Epithelial cell of proximal tubule (primary cell): Measurements from ENCODE around the gene FBXL13. TPM values are rescaled to one million over a fixed set of nuclear protein-coding genes. Genes with fewer than 3 reads are reported as not detected.

Source experiments
- DNase-seq: peaks from one replicate; pipeline ENCODE4 v3.0.0-alpha.2; 2011; ENCODE audit warnings: low read depth
- H3K4me3 ChIP-seq: 2 replicates; pipeline ENCODE4 v1.5.1; 2011; ENCODE audit warnings: low read depth, mild to moderate bottlenecking, low read length
- CTCF ChIP-seq: conservative IDR thresholded peaks from 2 replicates; pipeline ENCODE4 v1.5.1; 2012; ENCODE audit warnings: low read depth, mild to moderate bottlenecking, low read length
- total RNA-seq: library from RNA; depleted of rRNA; stranded (reverse); fragments of >200 nt; gene quantifications from 2 replicates; pipeline ENCODE4 v1.2.3, GENCODE V29; 2015

The FBXL13 gene
- total RNA-seq, 1 donor from 2014 or later: 1.6 TPM

GRCh38 chr7:102896585-102896984, 178.0 kb downstream of the FBXL13 start:
- no peak for DNase-seq
- H3K4me3 ChIP-seq: no peak overlapping the region
- no peak for TF ChIP-seq CTCF

GRCh38 chr7:102895602-102896001, 179.0 kb downstream of the FBXL13 start:
- no peak for TF ChIP-seq CTCF
- H3K4me3 ChIP-seq: no peak overlapping the region
- DNase-seq: no peak

- no peak for DNase-seq
- no peak overlapping the region for H3K4me3 ChIP-seq
- TF ChIP-seq CTCF: no peak
Observed at GRCh38 chr7:102892631-102893278, 181.8 kb downstream of the FBXL13 start.

- DNase-seq: no peak
- H3K4me3 ChIP-seq: no peak overlapping the region
- TF ChIP-seq CTCF: no peak
Observed at GRCh38 chr7:102891693-102892261, 182.8 kb downstream of the FBXL13 start.

- DNase-seq: no peak
- TF ChIP-seq CTCF: no peak
- no peak overlapping the region for H3K4me3 ChIP-seq
Observed at GRCh38 chr7:102890971-102891692, 183.5 kb downstream of the FBXL13 start.

- no peak for TF ChIP-seq CTCF
- DNase-seq: no peak
- no peak overlapping the region for H3K4me3 ChIP-seq
Observed at GRCh38 chr7:102890292-102890970, 184.2 kb downstream of the FBXL13 start.
